GM21423 (cell line): ENCODE measurements around the gene VSIR.

Experiments used
- ATAC-seq: cut with Tn5 transposase; IDR thresholded peaks from one replicate; pipeline ENCODE4 v1.9.1; 2021; ENCODE audit warnings: mild to moderate bottlenecking, moderate library complexity; ENCODE audit not compliant: unreplicated experiment

Gene VSIR

GRCh38 chr10:71715860-71716259 lies 57.5 kb downstream of the VSIR start:
- ATAC-seq = no peak

- ATAC-seq = no peak
Observed at GRCh38 chr10:71715026-71715425, 58.3 kb downstream of the VSIR start.

GRCh38 chr10:71714592-71714991 lies 58.7 kb downstream of the VSIR start:
- ATAC-seq = no peak

GRCh38 chr10:71714031-71714410 lies 59.3 kb downstream of the VSIR start:
- no peak for ATAC-seq

GRCh38 chr10:71713135-71714030 lies 59.9 kb downstream of the VSIR start:
- ATAC-seq = no peak

GRCh38 chr10:71712572-71713134 lies 60.7 kb downstream of the VSIR start:
- no peak for ATAC-seq

- no peak for ATAC-seq
Observed at GRCh38 chr10:71712170-71712569, 61.1 kb downstream of the VSIR start.

DNA sequence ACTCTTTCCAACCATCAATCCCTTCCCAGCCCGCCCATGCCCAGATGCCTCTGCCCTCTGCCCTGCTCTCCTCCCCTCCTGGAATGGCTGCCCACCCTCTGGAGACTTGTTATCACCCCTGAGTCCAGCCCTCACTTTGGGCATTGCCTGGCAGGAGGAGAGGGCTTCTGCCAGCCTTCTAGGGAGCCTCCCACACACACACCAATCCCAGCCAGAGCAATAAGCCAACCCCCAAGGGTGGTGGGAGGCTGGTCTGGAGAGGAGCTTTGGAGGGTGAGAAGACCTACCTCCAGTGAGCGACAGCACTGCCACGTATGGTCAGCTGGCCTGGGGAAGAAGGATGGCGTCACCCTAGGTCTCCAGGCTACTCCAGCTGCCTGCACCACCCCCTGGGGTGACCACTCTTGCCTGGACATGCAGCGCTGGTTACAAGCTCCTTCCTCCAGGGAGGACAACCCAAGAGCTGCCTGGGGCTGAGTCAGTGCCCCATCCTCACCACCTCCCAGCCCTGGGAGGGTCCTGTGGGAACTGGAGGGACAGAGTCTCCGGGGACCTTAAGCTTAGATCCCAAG lies 62.2 kb downstream of the VSIR start:
- no peak for ATAC-seq

GRCh38 chr10:71710519-71710918 lies 62.8 kb downstream of the VSIR start:
- no peak for ATAC-seq

DNA sequence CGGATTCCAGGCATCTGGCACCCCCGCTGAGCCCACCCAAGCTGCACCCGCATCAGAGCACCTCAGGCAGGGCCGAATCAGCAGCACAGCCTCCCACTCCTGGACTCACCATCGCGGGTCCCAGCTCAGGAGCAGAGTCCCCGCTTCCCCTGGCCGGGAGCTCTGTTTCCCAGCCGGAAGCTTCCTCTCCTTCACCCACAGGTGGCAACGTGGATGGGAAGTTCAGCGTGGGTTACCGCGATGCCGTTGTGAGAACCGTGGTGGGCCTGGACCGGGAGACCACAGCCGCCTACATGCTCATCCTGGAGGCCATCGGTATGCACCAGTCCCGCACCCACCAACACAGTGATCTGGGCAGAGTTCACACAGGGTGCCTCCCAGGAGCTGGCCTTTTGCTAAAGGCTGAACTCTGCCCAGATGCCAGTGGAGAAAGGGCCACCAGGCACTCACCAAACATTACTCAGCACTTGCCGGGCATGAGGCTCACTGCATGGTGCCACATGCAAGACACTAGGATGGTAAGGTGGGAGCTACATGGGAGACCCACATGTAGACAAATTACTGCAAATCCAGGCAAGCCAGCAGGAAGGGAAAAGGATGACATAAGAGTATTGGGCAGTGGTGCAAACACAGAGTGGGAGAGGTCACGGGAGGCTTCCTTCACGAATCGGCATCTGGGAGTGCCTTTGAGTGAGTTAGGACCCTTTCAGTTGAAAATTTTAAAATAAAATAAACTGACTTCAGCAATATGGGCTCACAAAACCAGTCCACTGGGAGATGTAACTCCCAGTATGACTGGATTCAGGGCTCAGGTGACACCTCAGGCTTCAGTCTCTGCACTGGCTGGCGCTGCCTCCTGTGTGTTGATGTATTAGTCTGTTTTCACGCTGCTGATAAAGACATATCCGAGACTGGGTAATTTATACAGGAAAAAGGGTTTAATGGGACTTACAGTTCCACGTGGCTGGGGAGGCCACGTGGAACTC lies 64.1 kb downstream of the VSIR start:
- ATAC-seq = no peak

DNA sequence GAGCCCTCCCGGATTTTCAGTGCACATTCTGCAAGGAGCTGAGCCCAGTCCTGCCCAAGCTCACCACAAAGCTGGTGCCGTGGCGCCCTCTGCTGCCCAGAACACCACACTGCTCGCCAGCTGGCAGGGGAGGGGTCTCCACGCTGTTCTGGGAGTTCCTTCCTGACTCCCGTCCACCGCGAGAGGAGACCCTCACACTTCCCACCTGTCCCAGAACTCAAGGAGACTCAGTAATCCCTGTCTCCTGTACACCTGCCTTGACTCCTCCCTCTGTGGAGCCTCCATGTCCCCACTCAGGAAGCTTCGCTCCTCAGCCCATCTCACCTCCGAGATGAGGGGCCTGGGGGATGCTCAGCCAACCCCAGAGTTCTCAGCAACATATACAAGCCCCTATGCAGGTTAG lies 65.0 kb downstream of the VSIR start:
- ATAC-seq = no peak

DNA sequence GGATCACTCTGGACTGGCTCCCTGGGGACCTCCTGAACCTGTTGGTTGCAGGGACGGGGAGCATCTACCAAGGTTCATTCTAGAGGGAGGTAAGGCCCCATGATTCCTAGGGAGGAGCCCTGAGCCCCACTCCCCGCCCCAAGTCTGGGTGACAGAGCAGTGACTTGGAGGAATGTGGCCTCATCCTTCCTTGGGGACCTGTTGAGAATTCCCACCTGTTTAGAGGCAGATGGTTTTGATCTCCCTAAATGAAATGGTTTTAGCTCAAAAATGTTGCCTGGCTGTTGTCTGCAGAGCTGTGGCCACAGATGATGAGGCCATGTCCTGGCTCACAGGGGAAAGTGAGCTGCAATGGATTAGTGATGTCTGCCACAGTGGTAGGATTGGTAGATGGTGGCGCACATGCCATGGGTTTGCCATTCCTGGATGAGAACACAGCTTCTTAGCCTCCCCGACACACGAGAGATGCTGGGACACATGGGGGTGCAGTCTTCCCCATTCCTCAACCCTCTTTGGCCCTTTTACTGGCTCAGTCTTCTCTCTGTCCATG lies 66.0 kb downstream of the VSIR start:
- ATAC-seq = no peak

- no peak for ATAC-seq
Observed at GRCh38 chr10:71706216-71707121, 66.9 kb downstream of the VSIR start.

DNA sequence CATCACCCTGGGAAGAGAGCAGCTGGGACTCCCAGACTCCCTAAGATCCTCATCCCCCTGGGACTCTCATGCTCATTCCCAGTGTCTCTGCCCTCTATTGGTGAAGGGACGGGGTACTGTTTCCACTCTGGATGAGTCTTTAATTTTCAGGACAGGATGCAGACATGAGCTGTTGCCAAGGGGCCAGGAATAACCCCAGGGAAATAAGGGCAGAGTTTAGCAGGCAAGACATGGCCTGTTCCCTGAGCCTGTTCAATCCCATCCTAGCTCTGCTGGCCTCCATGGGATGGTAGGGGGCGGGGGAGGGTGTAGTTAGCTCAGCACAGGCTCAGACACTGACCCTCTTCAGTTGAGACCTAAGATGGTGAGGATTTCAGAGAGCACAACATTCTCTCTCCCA lies 67.7 kb downstream of the VSIR start:
- ATAC-seq = no peak

DNA sequence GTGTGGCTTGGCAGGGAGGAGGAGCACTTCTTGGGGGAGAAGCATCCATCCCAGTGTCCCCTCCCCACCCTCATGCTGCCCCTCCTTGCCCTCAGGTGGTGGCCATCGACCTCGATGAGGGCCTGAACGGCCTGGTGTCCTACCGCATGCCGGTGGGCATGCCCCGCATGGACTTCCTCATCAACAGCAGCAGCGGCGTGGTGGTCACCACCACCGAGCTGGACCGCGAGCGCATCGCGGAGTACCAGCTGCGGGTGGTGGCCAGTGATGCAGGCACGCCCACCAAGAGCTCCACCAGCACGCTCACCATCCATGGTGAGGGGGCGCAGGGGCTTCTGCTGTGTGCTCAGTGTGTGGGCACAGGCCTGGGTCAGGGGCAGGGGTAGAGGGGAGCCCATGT lies 68.5 kb downstream of the VSIR start:
- no peak for ATAC-seq

- ATAC-seq = no peak
Observed at GRCh38 chr10:71703577-71703976, 69.7 kb downstream of the VSIR start.

- ATAC-seq = no peak
Observed at GRCh38 chr10:71701496-71702132, 71.7 kb downstream of the VSIR start.

GRCh38 chr10:71700731-71701368 lies 72.5 kb downstream of the VSIR start:
- ATAC-seq = no peak

DNA sequence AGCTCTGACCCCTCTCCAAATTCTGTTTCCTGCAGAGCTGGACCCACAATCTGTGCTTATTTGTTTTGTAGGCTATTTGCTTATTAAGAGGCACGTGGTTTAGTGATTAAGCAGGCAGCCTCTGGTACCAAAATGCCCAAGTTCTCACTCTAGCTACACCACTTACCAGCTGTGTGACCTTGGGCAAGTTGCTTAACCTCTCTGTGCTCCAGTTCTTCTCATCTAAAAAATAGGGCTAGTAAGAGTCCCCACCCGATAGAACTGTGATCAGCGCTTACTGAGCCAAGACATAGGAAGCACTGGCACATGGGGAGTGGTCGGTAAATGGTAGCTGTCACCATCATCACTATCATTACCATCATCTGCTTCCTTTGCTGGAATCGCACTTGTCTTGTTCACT lies 74.6 kb downstream of the VSIR start:
- no peak for ATAC-seq
